PC-9 (cell line): ENCODE data around the gene CEACAM21.

ENCODE experiments used
- CTCF ChIP-seq: fragments of 200-600 bp; sonication (generic); conservative IDR thresholded peaks from 2 replicates; pipeline ENCODE4 v1.6.1; 2017; ENCODE audit warnings: mixed run types, antibody characterized with exemption, mild to moderate bottlenecking, moderate library complexity
- EZH2 ChIP-seq: fragments of 200-600 bp; sonication (generic); IDR thresholded peaks from 2 replicates; pipeline ENCODE4 v1.8.0; 2017; ENCODE audit warnings: antibody characterized with exemption, low read depth

DNA sequence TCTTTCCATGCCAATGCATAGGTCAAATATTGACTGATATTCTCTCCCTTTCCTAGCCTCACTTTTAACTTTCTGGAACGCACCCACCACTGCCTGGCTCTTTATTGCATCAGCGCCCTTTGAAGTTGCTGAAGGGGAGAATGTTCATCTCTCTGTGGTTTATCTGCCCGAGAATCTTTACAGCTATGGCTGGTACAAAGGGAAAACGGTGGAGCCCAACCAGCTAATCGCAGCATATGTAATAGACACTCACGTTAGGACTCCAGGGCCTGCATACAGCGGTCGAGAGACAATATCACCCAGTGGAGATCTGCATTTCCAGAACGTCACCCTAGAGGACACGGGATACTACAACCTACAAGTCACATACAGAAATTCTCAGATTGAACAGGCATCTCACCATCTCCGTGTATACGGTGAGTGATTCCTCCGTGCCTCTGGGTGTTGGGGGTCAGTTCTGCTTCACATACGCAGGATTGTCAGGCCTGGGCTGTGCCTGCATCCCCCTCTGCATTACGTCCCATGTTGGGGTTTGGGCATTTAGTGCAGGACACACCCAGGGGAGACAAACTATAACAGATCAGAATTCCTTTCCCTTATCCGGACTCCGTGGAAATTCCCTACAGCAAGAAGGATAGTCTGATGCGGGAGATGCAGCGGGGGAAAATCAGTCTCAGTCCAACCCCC, 1.3 kb downstream of the CEACAM21 start:
- no peak for TF ChIP-seq CTCF
- TF ChIP-seq EZH2 = no peak
